K562 (cell line): Measurements from ENCODE around the gene TAF12. TPM values are rescaled to one million over a fixed set of nuclear protein-coding genes. Genes with fewer than 3 reads are reported as not detected.

Experiments
- ASH1L ChIP-seq: fragments of 450-650 bp; IDR thresholded peaks from 2 replicates; pipeline ENCODE4 v1.6.1; 2018; ENCODE audit warnings: borderline replicate concordance, mild to moderate bottlenecking, low read depth; ENCODE audit not compliant: partially characterized antibody
- CHCHD3 ChIP-seq: fragments of 250-450 bp; sonication (Bioruptor Pico); IDR thresholded peaks from 2 replicates; pipeline ENCODE4 v2.1.2; 2022; ENCODE audit warnings: mild to moderate bottlenecking
- COPS2 ChIP-seq: fragments of 450-650 bp; conservative IDR thresholded peaks from 2 replicates; pipeline ENCODE4 v1.6.1; 2016; ENCODE audit warnings: mild to moderate bottlenecking, moderate library complexity
- ELF1 ChIP-seq: fragments of 200-800 bp; sonication (Bioruptor generic); IDR thresholded peaks from 2 replicates; pipeline ENCODE4 v1.6.1; 2016; ENCODE audit warnings: missing genetic modification characterization, missing compliant biosample characterization
- KLF13 ChIP-seq: fragments of 450-650 bp; IDR thresholded peaks from 2 replicates; pipeline ENCODE4 v1.6.1; 2016; ENCODE audit warnings: missing genetic modification characterization, low read depth, mild to moderate bottlenecking, missing compliant biosample characterization, moderate library complexity, borderline replicate concordance
- RFX1 ChIP-seq: fragments of 450-650 bp; IDR thresholded peaks from 2 replicates; pipeline ENCODE4 v1.6.1; 2016; ENCODE audit warnings: mild to moderate bottlenecking, moderate library complexity
- SMARCC2 ChIP-seq: fragments of 450-650 bp; IDR thresholded peaks from 2 replicates; pipeline ENCODE4 v1.6.1; 2017; ENCODE audit warnings: antibody characterized with exemption, moderate library complexity, mild to moderate bottlenecking, low read depth
- ZNF165 ChIP-seq: fragments of 250-450 bp; sonication (Bioruptor Pico); IDR thresholded peaks from 2 replicates; pipeline ENCODE4 v1.4.0; 2020; ENCODE audit warnings: borderline replicate concordance
- ZNF584 ChIP-seq: fragments of 200-800 bp; sonication (Bioruptor generic); IDR thresholded peaks from 2 replicates; pipeline ENCODE4 v1.6.1; 2016; ENCODE audit warnings: low read depth, mild to moderate bottlenecking, missing genetic modification characterization, missing compliant biosample characterization
- ZNF77 ChIP-seq: fragments of 250-450 bp; sonication (Bioruptor Pico); IDR thresholded peaks from 2 replicates; pipeline ENCODE4 v1.5.0; 2020
- polyA plus RNA-seq, 8 experiments: library from polyadenylated mRNA; depleted of rRNA in 4 of 8; stranded (reverse) in 5 of 8; unstranded in 3 of 8; fragments of >200 nt; fragmentation: Nextera tagmentation in 2 of 8; fragmentation: Illumina TruSeq in 1 of 8; extraction: Ambion mirVana in 2 of 8; extraction: Trizol in 1 of 8; gene quantifications; 2 replicates each; pipeline versions ENCODE4 v1.2.1 to v1.2.3, GENCODE V29; 2011 to 2014; ENCODE audit warnings: inconsistent platforms in 1 of 8, missing spikeins in 1 of 8
- total RNA-seq, 7 experiments: library from RNA; depleted of rRNA in 6 of 7; stranded (reverse); fragments of >200 nt in 6 of 7; fragmentation: Illumina TruSeq in 2 of 7; extraction: Trizol in 2 of 7; gene quantifications; 2 replicates each; pipeline versions ENCODE4 v1.2.1 to v1.2.3, GENCODE V29; 2011 to 2021; ENCODE audit warnings: low replicate concordance in 1 of 7
- TF ChIP-seq, protein P1 (sequence below), 2 experiments: fragments of 450-650 bp in 1 of 2; IDR thresholded peaks; 2 replicates each; pipeline ENCODE4 v1.6.1; 2011 to 2017; ENCODE audit warnings: low read depth in 2 of 2, antibody characterized with exemption in 1 of 2, borderline replicate concordance in 1 of 2, low read length in 1 of 2, mild to moderate bottlenecking in 1 of 2, mixed read lengths in 1 of 2; ENCODE audit not compliant: control insufficient read depth in 1 of 2
- TF ChIP-seq, protein P2 (sequence below): fragments of 450-650 bp; IDR thresholded peaks from 2 replicates; pipeline ENCODE4 v1.6.1; 2018; ENCODE audit warnings: mild to moderate bottlenecking, low read depth; ENCODE audit not compliant: partially characterized antibody
- TF ChIP-seq, protein P3 (sequence below): fragments of 450-650 bp; IDR thresholded peaks from 2 replicates; pipeline ENCODE4 v1.6.1; 2017; ENCODE audit warnings: antibody characterized with exemption, mild to moderate bottlenecking
- TF ChIP-seq, protein P4 (sequence below): sonication (generic); formaldehyde crosslinking; IDR thresholded peaks from 2 replicates; pipeline ENCODE4 v1.9.0; 2022; ENCODE audit warnings: mild to moderate bottlenecking, missing genetic modification reagents
- TF ChIP-seq, protein P5 (sequence below): fragments of 250-450 bp; sonication (Bioruptor Pico); IDR thresholded peaks from 2 replicates; pipeline ENCODE4 v1.5.0; 2020; ENCODE audit warnings: mild to moderate bottlenecking, borderline replicate concordance

TAF12 gene
- total and polyA plus RNA-seq, 9 of the 15 experiments (the other 6 are each of a cell fraction or from before 2014, with no cell fraction given), result 31.6 to 89.0 (median 50.5) TPM

DNA sequence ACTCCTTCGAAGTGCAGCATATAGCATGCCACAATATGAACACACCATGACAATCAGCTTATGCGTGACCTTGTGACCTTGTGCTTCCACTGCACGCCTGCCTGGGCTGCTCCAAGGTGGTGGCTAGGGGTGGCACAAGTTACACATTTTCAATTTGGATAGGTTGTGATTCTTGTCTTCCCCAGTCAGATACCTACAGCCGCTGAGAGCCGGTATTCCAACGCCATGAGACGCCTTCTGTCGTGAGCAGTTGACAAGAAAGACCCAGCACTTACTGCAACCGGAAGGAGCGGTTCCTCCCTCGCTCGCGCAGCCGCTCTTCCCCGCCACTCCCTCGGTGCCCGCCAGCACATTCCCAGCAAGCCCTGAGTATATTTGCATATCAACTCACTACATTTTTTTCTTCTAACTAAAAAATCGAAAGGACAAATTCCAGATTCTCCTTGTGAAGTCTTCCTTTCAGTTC lies 5.2 kb upstream of the TAF12 start (continued):
- TF ChIP-seq, protein P1, sequence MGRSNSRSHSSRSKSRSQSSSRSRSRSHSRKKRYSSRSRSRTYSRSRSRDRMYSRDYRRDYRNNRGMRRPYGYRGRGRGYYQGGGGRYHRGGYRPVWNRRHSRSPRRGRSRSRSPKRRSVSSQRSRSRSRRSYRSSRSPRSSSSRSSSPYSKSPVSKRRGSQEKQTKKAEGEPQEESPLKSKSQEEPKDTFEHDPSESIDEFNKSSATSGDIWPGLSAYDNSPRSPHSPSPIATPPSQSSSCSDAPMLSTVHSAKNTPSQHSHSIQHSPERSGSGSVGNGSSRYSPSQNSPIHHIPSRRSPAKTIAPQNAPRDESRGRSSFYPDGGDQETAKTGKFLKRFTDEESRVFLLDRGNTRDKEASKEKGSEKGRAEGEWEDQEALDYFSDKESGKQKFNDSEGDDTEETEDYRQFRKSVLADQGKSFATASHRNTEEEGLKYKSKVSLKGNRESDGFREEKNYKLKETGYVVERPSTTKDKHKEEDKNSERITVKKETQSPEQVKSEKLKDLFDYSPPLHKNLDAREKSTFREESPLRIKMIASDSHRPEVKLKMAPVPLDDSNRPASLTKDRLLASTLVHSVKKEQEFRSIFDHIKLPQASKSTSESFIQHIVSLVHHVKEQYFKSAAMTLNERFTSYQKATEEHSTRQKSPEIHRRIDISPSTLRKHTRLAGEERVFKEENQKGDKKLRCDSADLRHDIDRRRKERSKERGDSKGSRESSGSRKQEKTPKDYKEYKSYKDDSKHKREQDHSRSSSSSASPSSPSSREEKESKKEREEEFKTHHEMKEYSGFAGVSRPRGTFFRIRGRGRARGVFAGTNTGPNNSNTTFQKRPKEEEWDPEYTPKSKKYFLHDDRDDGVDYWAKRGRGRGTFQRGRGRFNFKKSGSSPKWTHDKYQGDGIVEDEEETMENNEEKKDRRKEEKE (IDR thresholded peaks at IDR 0.05; ENCODE audit: borderline replicate concordance in 1 of 2, control insufficient read depth in 1 of 2, low read depth in 2 of 2, low read length in 1 of 2), result 0 out of 4 replicates have a peak, but pooled peaks of 1 of the 2 experiments have one; percentile 59
- TF ChIP-seq ZNF165 (CRISPR knock-in tag), result no peak
- TF ChIP-seq RFX1, result no peak
- peak; percentile 50; the same call in 1 of the 2 replicates for TF ChIP-seq KLF13 (tag)
- TF ChIP-seq, protein P2, sequence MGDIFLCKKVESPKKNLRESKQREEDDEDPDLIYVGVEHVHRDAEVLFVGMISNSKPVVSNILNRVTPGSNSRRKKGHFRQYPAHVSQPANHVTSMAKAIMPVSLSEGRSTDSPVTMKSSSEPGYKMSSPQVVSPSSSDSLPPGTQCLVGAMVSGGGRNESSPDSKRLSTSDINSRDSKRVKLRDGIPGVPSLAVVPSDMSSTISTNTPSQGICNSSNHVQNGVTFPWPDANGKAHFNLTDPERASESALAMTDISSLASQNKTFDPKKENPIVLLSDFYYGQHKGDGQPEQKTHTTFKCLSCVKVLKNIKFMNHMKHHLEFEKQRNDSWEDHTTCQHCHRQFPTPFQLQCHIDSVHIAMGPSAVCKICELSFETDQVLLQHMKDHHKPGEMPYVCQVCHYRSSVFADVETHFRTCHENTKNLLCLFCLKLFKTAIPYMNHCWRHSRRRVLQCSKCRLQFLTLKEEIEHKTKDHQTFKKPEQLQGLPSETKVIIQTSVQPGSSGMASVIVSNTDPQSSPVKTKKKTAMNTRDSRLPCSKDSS, result no peak
- peak; percentile 75 for TF ChIP-seq ELF1 (tag)
- TF ChIP-seq, protein P3, sequence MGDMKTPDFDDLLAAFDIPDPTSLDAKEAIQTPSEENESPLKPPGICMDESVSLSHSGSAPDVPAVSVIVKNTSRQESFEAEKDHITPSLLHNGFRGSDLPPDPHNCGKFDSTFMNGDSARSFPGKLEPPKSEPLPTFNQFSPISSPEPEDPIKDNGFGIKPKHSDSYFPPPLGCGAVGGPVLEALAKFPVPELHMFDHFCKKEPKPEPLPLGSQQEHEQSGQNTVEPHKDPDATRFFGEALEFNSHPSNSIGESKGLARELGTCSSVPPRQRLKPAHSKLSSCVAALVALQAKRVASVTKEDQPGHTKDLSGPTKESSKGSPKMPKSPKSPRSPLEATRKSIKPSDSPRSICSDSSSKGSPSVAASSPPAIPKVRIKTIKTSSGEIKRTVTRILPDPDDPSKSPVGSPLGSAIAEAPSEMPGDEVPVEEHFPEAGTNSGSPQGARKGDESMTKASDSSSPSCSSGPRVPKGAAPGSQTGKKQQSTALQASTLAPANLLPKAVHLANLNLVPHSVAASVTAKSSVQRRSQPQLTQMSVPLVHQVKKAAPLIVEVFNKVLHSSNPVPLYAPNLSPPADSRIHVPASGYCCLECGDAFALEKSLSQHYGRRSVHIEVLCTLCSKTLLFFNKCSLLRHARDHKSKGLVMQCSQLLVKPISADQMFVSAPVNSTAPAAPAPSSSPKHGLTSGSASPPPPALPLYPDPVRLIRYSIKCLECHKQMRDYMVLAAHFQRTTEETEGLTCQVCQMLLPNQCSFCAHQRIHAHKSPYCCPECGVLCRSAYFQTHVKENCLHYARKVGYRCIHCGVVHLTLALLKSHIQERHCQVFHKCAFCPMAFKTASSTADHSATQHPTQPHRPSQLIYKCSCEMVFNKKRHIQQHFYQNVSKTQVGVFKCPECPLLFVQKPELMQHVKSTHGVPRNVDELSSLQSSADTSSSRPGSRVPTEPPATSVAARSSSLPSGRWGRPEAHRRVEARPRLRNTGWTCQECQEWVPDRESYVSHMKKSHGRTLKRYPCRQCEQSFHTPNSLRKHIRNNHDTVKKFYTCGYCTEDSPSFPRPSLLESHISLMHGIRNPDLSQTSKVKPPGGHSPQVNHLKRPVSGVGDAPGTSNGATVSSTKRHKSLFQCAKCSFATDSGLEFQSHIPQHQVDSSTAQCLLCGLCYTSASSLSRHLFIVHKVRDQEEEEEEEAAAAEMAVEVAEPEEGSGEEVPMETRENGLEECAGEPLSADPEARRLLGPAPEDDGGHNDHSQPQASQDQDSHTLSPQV, result peak; percentile 99
- TF ChIP-seq, protein P4, sequence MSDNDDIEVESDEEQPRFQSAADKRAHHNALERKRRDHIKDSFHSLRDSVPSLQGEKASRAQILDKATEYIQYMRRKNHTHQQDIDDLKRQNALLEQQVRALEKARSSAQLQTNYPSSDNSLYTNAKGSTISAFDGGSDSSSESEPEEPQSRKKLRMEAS (CRISPR knock-in tag), result peak; percentile 81
- no peak for TF ChIP-seq ASH1L
- no peak for TF ChIP-seq COPS2
- peak; percentile 80 for TF ChIP-seq SMARCC2
- 0 out of 2 replicates have a peak, but pooled peaks have one; percentile 42 for TF ChIP-seq CHCHD3 (CRISPR knock-in tag)
- TF ChIP-seq, protein P5, sequence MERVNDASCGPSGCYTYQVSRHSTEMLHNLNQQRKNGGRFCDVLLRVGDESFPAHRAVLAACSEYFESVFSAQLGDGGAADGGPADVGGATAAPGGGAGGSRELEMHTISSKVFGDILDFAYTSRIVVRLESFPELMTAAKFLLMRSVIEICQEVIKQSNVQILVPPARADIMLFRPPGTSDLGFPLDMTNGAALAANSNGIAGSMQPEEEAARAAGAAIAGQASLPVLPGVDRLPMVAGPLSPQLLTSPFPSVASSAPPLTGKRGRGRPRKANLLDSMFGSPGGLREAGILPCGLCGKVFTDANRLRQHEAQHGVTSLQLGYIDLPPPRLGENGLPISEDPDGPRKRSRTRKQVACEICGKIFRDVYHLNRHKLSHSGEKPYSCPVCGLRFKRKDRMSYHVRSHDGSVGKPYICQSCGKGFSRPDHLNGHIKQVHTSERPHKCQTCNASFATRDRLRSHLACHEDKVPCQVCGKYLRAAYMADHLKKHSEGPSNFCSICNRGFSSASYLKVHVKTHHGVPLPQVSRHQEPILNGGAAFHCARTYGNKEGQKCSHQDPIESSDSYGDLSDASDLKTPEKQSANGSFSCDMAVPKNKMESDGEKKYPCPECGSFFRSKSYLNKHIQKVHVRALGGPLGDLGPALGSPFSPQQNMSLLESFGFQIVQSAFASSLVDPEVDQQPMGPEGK (CRISPR knock-in tag), result peak; percentile 85; the same call in 1 of the 2 replicates
- TF ChIP-seq ZNF584, result no peak; the same call in 1 of the 2 replicates
- TF ChIP-seq ZNF77 (CRISPR knock-in tag), result no peak
